ENCODE results near the gene ABCA2. TPM values are rescaled to one million over a fixed set of nuclear protein-coding genes. Genes with fewer than 3 reads are reported as not detected.
A peak's percentile ranks its signal among the peaks of the same experiment; 100 is the strongest.

ABCA2 gene
- total and polyA plus RNA-seq, 4 donors = 2.9 to 15.2 (median 12.3) TPM

DNA sequence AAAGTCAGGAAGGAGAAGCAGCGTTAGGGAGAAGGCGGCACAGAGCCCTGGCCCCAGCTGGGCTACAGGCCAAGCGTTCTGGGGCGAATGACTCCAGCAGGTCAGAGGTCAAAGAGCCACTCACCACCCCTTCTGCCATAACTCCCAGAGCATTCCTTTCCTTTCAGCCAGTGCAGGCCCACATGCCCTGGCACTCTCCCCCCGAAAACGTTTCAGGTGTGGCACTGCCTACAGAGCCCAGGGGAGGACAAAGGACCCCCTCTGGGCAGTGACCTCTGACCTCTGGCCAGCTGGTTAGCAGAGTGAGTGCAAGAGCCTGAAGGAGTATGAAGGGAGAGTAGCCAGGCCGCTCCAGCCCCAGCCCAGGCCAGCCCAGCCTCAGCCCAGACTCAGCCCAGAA lies 4.9 kb downstream of the ABCA2 start:
- no peak for DNase-seq (ENCODE audit: low spot score)
- peaks cover 30 to 56% (median 43%) of the 10 kb centered on the region in 4 donors for H3K4me1 ChIP-seq (ENCODE audit: control insufficient read depth in 4 of 4, insufficient read depth in 4 of 4, low read length in 3 of 4)

DNA sequence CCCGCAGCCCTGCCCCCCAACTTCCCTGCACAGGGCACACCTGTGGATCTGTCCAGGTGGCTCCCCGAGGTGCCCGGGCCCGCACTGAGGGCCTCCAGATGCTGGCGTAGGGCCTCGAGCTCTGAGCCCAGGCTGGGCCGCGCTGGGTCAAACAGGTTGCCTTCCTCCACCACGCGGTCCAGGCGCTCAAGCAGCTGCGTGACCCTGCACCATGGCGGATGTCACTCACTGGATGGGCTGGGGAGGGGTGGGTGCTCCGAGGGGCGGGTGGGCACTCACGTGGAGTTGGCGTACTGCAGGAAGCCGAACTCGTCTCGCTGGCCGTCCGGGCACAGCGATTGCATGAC lies 5.4 kb downstream of the ABCA2 start:
- WGBS = 81% methylated on average over 23 of the region's 23 CpGs
- peaks cover 30 to 54% (median 42%) of the 10 kb centered on the region in 4 donors for H3K4me1 ChIP-seq (ENCODE audit: control insufficient read depth in 4 of 4, insufficient read depth in 4 of 4, low read length in 3 of 4)
- H3K36me3 ChIP-seq (ENCODE audit: control insufficient read depth in 4 of 4, insufficient read depth in 3 of 4, low read depth in 1 of 4, low read length in 3 of 4) = peaks cover 0 to 2% (median under 1%) of the 10 kb centered on the region in 4 donors
- H3K4me3 ChIP-seq (ENCODE audit: low read depth in 1 of 3, low read length in 3 of 3) = no peak overlapping the region
- H3K27me3 ChIP-seq (ENCODE audit: control insufficient read depth in 4 of 4, insufficient read depth in 4 of 4, low read length in 3 of 4) = no peaks in the 10 kb centered on the region
- no peaks in the 10 kb centered on the region for H3K9me3 ChIP-seq (ENCODE audit: control insufficient read depth in 4 of 4, low read length in 3 of 4)
- no peak overlapping the region for H3K9ac ChIP-seq (ENCODE audit: low read depth in 1 of 2, low read length in 2 of 2)
- no peak overlapping the region for H3K27ac ChIP-seq (ENCODE audit: low read depth in 1 of 2, low read length in 2 of 2)
- TF ChIP-seq RAD21 (IDR thresholded peaks at IDR 0.05) = no peak
- DNase-seq (ENCODE audit: low spot score) = no peak

More for the DNA sequence above, 4.9 kb downstream of the ABCA2 start:
- H3K4me3 ChIP-seq (ENCODE audit: low read depth in 1 of 3, low read length in 3 of 3) = no peak overlapping the region
- no peaks in the 10 kb centered on the region for H3K27me3 ChIP-seq (ENCODE audit: control insufficient read depth in 4 of 4, insufficient read depth in 4 of 4, low read length in 3 of 4)
- H3K36me3 ChIP-seq (ENCODE audit: control insufficient read depth in 4 of 4, insufficient read depth in 3 of 4, low read depth in 1 of 4, low read length in 3 of 4) = no peaks in the 10 kb centered on the region
- no peak overlapping the region for H3K9ac ChIP-seq (ENCODE audit: low read depth in 1 of 2, low read length in 2 of 2)
- H3K9me3 ChIP-seq (ENCODE audit: control insufficient read depth in 4 of 4, low read length in 3 of 4) = no peaks in the 10 kb centered on the region
- TF ChIP-seq, protein P1, sequence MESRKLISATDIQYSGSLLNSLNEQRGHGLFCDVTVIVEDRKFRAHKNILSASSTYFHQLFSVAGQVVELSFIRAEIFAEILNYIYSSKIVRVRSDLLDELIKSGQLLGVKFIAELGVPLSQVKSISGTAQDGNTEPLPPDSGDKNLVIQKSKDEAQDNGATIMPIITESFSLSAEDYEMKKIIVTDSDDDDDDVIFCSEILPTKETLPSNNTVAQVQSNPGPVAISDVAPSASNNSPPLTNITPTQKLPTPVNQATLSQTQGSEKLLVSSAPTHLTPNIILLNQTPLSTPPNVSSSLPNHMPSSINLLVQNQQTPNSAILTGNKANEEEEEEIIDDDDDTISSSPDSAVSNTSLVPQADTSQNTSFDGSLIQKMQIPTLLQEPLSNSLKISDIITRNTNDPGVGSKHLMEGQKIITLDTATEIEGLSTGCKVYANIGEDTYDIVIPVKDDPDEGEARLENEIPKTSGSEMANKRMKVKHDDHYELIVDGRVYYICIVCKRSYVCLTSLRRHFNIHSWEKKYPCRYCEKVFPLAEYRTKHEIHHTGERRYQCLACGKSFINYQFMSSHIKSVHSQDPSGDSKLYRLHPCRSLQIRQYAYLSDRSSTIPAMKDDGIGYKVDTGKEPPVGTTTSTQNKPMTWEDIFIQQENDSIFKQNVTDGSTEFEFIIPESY (IDR thresholded peaks at IDR 0.05) = no peak
- TF ChIP-seq JUND (IDR thresholded peaks at IDR 0.05) (no peak), RAD21 (IDR thresholded peaks at IDR 0.05) (no peak), NR2F2 (IDR thresholded peaks at IDR 0.05) (peak; percentile 97), TAF1 (conservative IDR thresholded peaks at IDR 0.05) (no peak), EGR1 (IDR thresholded peaks at IDR 0.05; ENCODE audit: low read depth in 2 of 2) (no peak), HNF4A (conservative IDR thresholded peaks at IDR 0.05) (peak; percentile 21 to 36), FOXA1 (IDR thresholded peaks at IDR 0.05) (no peak), FOXA2 (IDR thresholded peaks at IDR 0.05) (no peak), RXRA (IDR thresholded peaks at IDR 0.05) (peak; percentile 54 to 73), SP1 (IDR thresholded peaks at IDR 0.05) (peak; percentile 19)
- WGBS = 42% methylated on average over 7 of the region's 7 CpGs
- peak overlapping the region; percentile 22 to 44 for H3K27ac ChIP-seq (ENCODE audit: low read depth in 1 of 2, low read length in 2 of 2)

DNA sequence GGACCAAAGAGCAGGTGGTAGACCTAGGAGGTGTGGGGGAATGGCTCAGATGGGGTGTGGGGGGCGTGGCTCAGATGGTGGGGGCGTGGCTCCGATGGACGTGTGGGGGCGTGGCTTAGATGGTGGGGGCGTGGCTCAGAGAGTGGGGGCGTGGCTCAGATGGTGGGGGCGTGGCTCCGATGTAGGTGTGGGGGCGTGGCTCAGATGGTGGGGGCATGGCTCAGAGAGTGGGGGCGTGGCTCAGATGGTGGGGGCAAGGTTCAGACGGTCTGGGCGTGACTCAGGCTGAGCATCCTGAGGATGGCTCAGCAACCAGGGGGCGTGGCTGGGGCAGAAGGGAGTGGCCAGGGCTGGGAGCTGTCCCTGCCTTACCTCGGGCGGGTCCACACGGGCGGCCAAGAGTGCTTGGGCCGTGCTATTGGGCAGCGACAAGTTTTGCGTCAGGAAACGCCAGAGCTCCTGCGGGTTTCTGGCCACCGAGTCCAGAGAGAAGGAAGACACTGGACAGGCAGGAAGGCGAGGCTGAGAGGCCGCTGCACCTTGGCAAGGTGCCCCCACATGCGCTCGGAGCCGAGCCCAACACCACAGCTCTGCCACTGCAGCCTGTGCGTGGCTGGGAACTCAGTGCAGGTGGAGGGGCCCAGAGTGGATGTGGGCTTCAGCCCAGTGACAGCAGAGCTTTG lies 5.9 kb downstream of the ABCA2 start:
- H3K4me1 ChIP-seq (ENCODE audit: control insufficient read depth in 4 of 4, insufficient read depth in 4 of 4, low read length in 3 of 4) = peaks cover 25 to 49% (median 37%) of the 10 kb centered on the region in 4 donors
- DNase-seq (ENCODE audit: low spot score) = peak; percentile 51
- 32% methylated on average over 30 of the region's 30 CpGs for WGBS
- TF ChIP-seq EGR1 (IDR thresholded peaks at IDR 0.05; ENCODE audit: low read depth in 2 of 2) (no peak), FOXA2 (IDR thresholded peaks at IDR 0.05) (no peak), HNF4A (conservative IDR thresholded peaks at IDR 0.05) (peak; percentile 59 to 71), YY1 (IDR thresholded peaks at IDR 0.05) (no peak), NR2F2 (IDR thresholded peaks at IDR 0.05) (no peak), FOXA1 (IDR thresholded peaks at IDR 0.05) (no peak), SP1 (IDR thresholded peaks at IDR 0.05) (peak; percentile 64), TAF1 (conservative IDR thresholded peaks at IDR 0.05) (no peak), RAD21 (IDR thresholded peaks at IDR 0.05) (no peak), JUND (IDR thresholded peaks at IDR 0.05) (no peak), HNF4G (IDR thresholded peaks at IDR 0.05) (no peak), GABPA (IDR thresholded peaks at IDR 0.05 in 1 of 2, conservative IDR thresholded peaks at IDR 0.05 in 1 of 2) (no peak)
- TF ChIP-seq, protein P2, sequence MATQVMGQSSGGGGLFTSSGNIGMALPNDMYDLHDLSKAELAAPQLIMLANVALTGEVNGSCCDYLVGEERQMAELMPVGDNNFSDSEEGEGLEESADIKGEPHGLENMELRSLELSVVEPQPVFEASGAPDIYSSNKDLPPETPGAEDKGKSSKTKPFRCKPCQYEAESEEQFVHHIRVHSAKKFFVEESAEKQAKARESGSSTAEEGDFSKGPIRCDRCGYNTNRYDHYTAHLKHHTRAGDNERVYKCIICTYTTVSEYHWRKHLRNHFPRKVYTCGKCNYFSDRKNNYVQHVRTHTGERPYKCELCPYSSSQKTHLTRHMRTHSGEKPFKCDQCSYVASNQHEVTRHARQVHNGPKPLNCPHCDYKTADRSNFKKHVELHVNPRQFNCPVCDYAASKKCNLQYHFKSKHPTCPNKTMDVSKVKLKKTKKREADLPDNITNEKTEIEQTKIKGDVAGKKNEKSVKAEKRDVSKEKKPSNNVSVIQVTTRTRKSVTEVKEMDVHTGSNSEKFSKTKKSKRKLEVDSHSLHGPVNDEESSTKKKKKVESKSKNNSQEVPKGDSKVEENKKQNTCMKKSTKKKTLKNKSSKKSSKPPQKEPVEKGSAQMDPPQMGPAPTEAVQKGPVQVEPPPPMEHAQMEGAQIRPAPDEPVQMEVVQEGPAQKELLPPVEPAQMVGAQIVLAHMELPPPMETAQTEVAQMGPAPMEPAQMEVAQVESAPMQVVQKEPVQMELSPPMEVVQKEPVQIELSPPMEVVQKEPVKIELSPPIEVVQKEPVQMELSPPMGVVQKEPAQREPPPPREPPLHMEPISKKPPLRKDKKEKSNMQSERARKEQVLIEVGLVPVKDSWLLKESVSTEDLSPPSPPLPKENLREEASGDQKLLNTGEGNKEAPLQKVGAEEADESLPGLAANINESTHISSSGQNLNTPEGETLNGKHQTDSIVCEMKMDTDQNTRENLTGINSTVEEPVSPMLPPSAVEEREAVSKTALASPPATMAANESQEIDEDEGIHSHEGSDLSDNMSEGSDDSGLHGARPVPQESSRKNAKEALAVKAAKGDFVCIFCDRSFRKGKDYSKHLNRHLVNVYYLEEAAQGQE (IDR thresholded peaks at IDR 0.05) = peak; percentile 55
- TF ChIP-seq, protein P3, sequence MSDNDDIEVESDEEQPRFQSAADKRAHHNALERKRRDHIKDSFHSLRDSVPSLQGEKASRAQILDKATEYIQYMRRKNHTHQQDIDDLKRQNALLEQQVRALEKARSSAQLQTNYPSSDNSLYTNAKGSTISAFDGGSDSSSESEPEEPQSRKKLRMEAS (IDR thresholded peaks at IDR 0.05) = no peak
- TF ChIP-seq, protein P1 (IDR thresholded peaks at IDR 0.05) = no peak
- TF ChIP-seq, protein P4, sequence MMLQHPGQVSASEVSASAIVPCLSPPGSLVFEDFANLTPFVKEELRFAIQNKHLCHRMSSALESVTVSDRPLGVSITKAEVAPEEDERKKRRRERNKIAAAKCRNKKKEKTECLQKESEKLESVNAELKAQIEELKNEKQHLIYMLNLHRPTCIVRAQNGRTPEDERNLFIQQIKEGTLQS (IDR thresholded peaks at IDR 0.05) = no peak

More for the DNA sequence above, 5.9 kb downstream of the ABCA2 start:
- H3K9me3 ChIP-seq (ENCODE audit: control insufficient read depth in 4 of 4, low read length in 3 of 4) = no peaks in the 10 kb centered on the region
- no peaks in the 10 kb centered on the region for H3K27me3 ChIP-seq (ENCODE audit: control insufficient read depth in 4 of 4, insufficient read depth in 4 of 4, low read length in 3 of 4)
- no peak overlapping the region for H3K9ac ChIP-seq (ENCODE audit: low read depth in 1 of 2, low read length in 2 of 2)
- no peak overlapping the region for H3K4me3 ChIP-seq (ENCODE audit: low read depth in 1 of 3, low read length in 3 of 3)
- H3K36me3 ChIP-seq (ENCODE audit: control insufficient read depth in 4 of 4, insufficient read depth in 3 of 4, low read depth in 1 of 4, low read length in 3 of 4) = peaks cover 0 to 7% (median 1%) of the 10 kb centered on the region in 4 donors
- H3K27ac ChIP-seq (ENCODE audit: low read depth in 1 of 2, low read length in 2 of 2) = no peak overlapping the region

Data from liver (tissue), 9 donors.